Upper lobe of left lung (tissue), 6 donors: ENCODE results near the gene WIPF1. TPM values are rescaled to one million over a fixed set of nuclear protein-coding genes. Genes with fewer than 3 reads are reported as not detected.

Source experiments
- ATAC-seq, 2 donors: fragments of 200-7000 bp; cut with Tn5 transposase; one replicate each; pipeline ENCODE4 v1.9.1; 2022; ENCODE audit warnings: mild to moderate bottlenecking in 2 of 2, moderate library complexity in 2 of 2; ENCODE audit not compliant: low FRiP score in 2 of 2
- DNase-seq, 2 donors: peaks; one replicate each; pipeline ENCODE4 v3.0.0-alpha.2; 2019 to 2020
- H3K27ac ChIP-seq, 4 donors: fragments of 200-600 bp; sonication (generic); one replicate each; pipeline ENCODE4 v1.5.1; 2016 to 2019
- H3K27me3 ChIP-seq, 4 donors: fragments of 200-600 bp; sonication (generic); one replicate each; pipeline ENCODE4 v1.5.1; 2017 to 2019
- H3K36me3 ChIP-seq, 4 donors: fragments of 200-600 bp; sonication (generic); one replicate each; pipeline ENCODE4 v1.5.1; 2016 to 2019
- H3K4me1 ChIP-seq, 4 donors: fragments of 200-600 bp; sonication (generic); one replicate each; pipeline ENCODE4 v1.5.1; 2018 to 2019
- H3K4me3 ChIP-seq, 4 donors: fragments of 200-600 bp; sonication (generic); one replicate each; pipeline ENCODE4 v1.5.1; 2017 to 2019; ENCODE audit warnings: mild to moderate bottlenecking in 2 of 4, moderate library complexity in 1 of 4
- H3K9me3 ChIP-seq, 4 donors: fragments of 200-600 bp; sonication (generic); one replicate each; pipeline ENCODE4 v1.5.1; 2018 to 2019
- CTCF ChIP-seq, 6 experiments: fragments of 450-650 bp in 4 of 6; fragments of 200-600 bp in 2 of 6; sonication (generic) in 2 of 6; IDR thresholded peaks; one replicate each; pipeline ENCODE4 v1.5.1; 2016 to 2019; ENCODE audit warnings: antibody characterized with exemption in 6 of 6
- EP300 ChIP-seq, 4 donors: sonication (generic); formaldehyde crosslinking; IDR thresholded peaks; one replicate each; pipeline ENCODE4 v1.5.1; 2017; ENCODE audit warnings: antibody characterized with exemption in 4 of 4, control low read depth in 2 of 4
- POLR2A ChIP-seq, 4 donors: fragments of 450-650 bp; IDR thresholded peaks; one replicate each; pipeline ENCODE4 v1.5.1; 2016 to 2017; ENCODE audit warnings: antibody characterized with exemption in 4 of 4, mild to moderate bottlenecking in 2 of 4
- POLR2AphosphoS5 ChIP-seq, 2 donors: sonication (generic); formaldehyde crosslinking; IDR thresholded peaks; one replicate each; pipeline ENCODE4 v1.5.1; 2017; ENCODE audit warnings: antibody characterized with exemption in 2 of 2
- WGBS, 2 donors: methylation state at CpG; one replicate each; pipeline ENCODE4 v1.1.5; 2017 to 2018; 5-methylcytosine and 5-hydroxymethylcytosine counted together
- total RNA-seq, 6 donors: library from RNA; depleted of rRNA in 4 of 6; stranded (reverse); fragments of >200 nt in 4 of 6; gene quantifications; one replicate each; pipeline versions ENCODE4 v1.1.0 to v1.2.1, GENCODE V29; 2016 to 2021
- donor health status: DM: no; HTN: no; CAD: no; lungs with moderate emphysema.
- donor health status: DM: no; HTN: yes; CAD: no; lungs with severe emphysema.

WIPF1 gene
- total RNA-seq, 6 donors from 2014 or later, result 25.1 to 79.0 (median 48.9) TPM

DNA sequence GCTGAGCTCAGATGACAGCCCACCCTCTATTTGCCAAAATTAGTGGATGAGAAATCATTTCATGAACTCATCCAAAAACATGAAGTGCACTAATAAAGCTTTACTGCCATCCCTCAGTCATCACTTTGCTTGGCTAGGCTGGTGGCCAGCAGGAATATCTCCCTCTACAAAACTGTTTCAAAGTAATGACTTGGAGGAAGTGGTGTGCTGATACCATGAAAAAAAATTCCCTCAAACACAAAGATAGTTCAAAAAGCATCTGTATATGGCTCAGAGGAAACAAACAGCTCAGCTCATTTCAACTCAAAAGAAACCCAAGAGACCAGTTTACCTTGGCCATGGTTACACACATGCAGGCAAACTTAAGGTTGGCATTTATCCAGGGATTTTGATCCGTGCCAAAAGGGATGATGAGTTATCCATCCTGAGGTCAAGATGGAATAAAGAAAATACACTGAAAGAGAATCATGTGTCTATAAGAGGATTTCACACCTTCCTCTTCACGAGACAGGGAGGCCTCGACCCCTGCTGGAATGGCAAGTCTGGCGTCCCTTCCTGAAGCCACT, 18.4 kb upstream of the WIPF1 start:
- Histone ChIP-seq H3K9me3 (no peaks in the 10 kb centered on the region), H3K27me3 (no peaks in the 10 kb centered on the region), H3K4me3 (no peak overlapping the region), H3K27ac (peak overlapping the region in 2 of 4 donors; percentile 5 to 9), H3K36me3 (peaks cover 0 to 3% (median 0%) of the 10 kb centered on the region in 4 donors), H3K4me1 (peaks cover 12 to 26% (median 23%) of the 10 kb centered on the region in 4 donors)
- DNase-seq (no peak), ATAC-seq (peak in 1 of 2 donors; percentile 48)
- no peak for TF ChIP-seq CTCF (IDR thresholded peaks at IDR 0.05)
- TF ChIP-seq EP300 (IDR thresholded peaks at IDR 0.05), result no peak
- TF ChIP-seq POLR2A (IDR thresholded peaks at IDR 0.05), result no peak
- WGBS, 2 donors, result 55 to 58% methylated on average over 4 of the region's 4 CpGs

- H3K4me3 ChIP-seq, result no peak overlapping the region
- no peaks in the 10 kb centered on the region for H3K27me3 ChIP-seq
- peaks cover 12 to 32% (median 23%) of the 10 kb centered on the region in 4 donors for H3K4me1 ChIP-seq
- ATAC-seq (no peak), DNase-seq (no peak)
- 66 to 68% methylated on average over 4 of the region's 4 CpGs for WGBS, 2 donors
- TF ChIP-seq EP300 (IDR thresholded peaks at IDR 0.05) (no peak), CTCF (IDR thresholded peaks at IDR 0.05) (no peak), POLR2A (IDR thresholded peaks at IDR 0.05) (no peak), POLR2AphosphoS5 (IDR thresholded peaks at IDR 0.05) (no peak)
- no peaks in the 10 kb centered on the region for H3K9me3 ChIP-seq
- H3K36me3 ChIP-seq, result no peaks in the 10 kb centered on the region
- H3K27ac ChIP-seq, result no peak overlapping the region
Measured at GRCh38 chr2:174614261-174614660, 16.7 kb upstream of the WIPF1 start.

DNA sequence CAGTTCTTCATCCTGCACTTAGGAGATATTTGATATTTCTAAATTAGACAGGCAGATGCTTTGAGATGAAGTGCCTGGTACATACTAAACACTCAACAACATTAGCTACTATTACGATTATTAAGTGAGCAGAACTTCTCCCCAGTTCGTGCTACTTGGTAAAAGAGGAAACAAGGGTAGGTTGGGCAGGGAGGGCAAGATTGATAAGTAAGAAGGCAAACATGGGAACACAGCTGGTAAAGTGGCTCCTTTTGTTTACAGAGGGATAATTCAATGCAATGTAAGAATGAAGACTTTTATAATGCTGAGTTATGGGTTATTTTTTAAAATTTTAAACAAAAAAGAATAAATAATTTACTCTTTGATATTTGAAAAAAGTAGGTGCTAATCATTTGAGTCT, 15.9 kb upstream of the WIPF1 start:
- H3K9me3 ChIP-seq, result no peaks in the 10 kb centered on the region
- no peaks in the 10 kb centered on the region for H3K27me3 ChIP-seq
- H3K36me3 ChIP-seq, result no peaks in the 10 kb centered on the region
- no peak overlapping the region for H3K27ac ChIP-seq
- TF ChIP-seq CTCF (IDR thresholded peaks at IDR 0.05) (no peak), POLR2AphosphoS5 (IDR thresholded peaks at IDR 0.05) (no peak), POLR2A (IDR thresholded peaks at IDR 0.05) (no peak), EP300 (IDR thresholded peaks at IDR 0.05) (no peak)
- ATAC-seq, result no peak
- H3K4me1 ChIP-seq, result peaks cover 12 to 32% (median 23%) of the 10 kb centered on the region in 4 donors
- H3K4me3 ChIP-seq, result no peak overlapping the region
- no peak for DNase-seq
- 44 to 71% methylated on average over 2 of the region's 2 CpGs for WGBS, 2 donors

GRCh38 chr2:174612970-174613369, 15.4 kb upstream of the WIPF1 start:
- DNase-seq, result no peak
- Histone ChIP-seq H3K4me3 (no peak overlapping the region), H3K27ac (no peak overlapping the region), H3K4me1 (peaks cover 12 to 30% (median 23%) of the 10 kb centered on the region in 4 donors), H3K27me3 (no peaks in the 10 kb centered on the region), H3K9me3 (no peaks in the 10 kb centered on the region), H3K36me3 (no peaks in the 10 kb centered on the region)
- no peak for ATAC-seq
- 0 to 5% methylated on average over 1 of the region's 1 CpG for WGBS, 2 donors
- TF ChIP-seq POLR2AphosphoS5 (IDR thresholded peaks at IDR 0.05), result no peak
- TF ChIP-seq POLR2A (IDR thresholded peaks at IDR 0.05), result no peak
- TF ChIP-seq CTCF (IDR thresholded peaks at IDR 0.05), result no peak
- no peak for TF ChIP-seq EP300 (IDR thresholded peaks at IDR 0.05)

GRCh38 chr2:174611854-174612253, 14.2 kb upstream of the WIPF1 start:
- Histone ChIP-seq H3K9me3 (no peaks in the 10 kb centered on the region), H3K27ac (no peak overlapping the region), H3K36me3 (no peaks in the 10 kb centered on the region), H3K4me3 (no peak overlapping the region), H3K4me1 (peaks cover 12 to 23% (median 17%) of the 10 kb centered on the region in 4 donors), H3K27me3 (no peaks in the 10 kb centered on the region)
- ATAC-seq (no peak), DNase-seq (no peak)
- TF ChIP-seq CTCF (IDR thresholded peaks at IDR 0.05), result no peak
- no peak for TF ChIP-seq POLR2AphosphoS5 (IDR thresholded peaks at IDR 0.05)
- TF ChIP-seq EP300 (IDR thresholded peaks at IDR 0.05), result no peak
- TF ChIP-seq POLR2A (IDR thresholded peaks at IDR 0.05), result no peak
- WGBS, 2 donors, result 96 to 100% methylated on average over 3 of the region's 3 CpGs
